Uterus (tissue), 4 donors: ENCODE measurements around the gene SIRT3. TPM values are rescaled to one million over a fixed set of nuclear protein-coding genes. Genes with fewer than 3 reads are reported as not detected.

Source experiments
- DNase-seq, 2 donors: peaks; one replicate each; pipeline ENCODE4 v3.0.0-alpha.2; 2019 to 2020
- H3K27ac ChIP-seq, 2 donors: fragments of 200-600 bp; sonication (generic); 1 replicate in 1 of 2; 2 replicates in 1 of 2; pipeline ENCODE4 v1.5.1; 2016 to 2018
- H3K27me3 ChIP-seq, 2 donors: fragments of 200-600 bp; sonication (generic); one replicate each; pipeline ENCODE4 v1.5.1; 2018 to 2019; ENCODE audit warnings: control low read depth in 1 of 2
- H3K36me3 ChIP-seq, 2 donors: fragments of 200-600 bp; sonication (generic); one replicate each; pipeline ENCODE4 v1.5.1; 2019; ENCODE audit warnings: control low read depth in 1 of 2
- H3K4me1 ChIP-seq, 2 donors: fragments of 200-600 bp; sonication (generic); one replicate each; pipeline ENCODE4 v1.5.1; 2018 to 2019; ENCODE audit warnings: control low read depth in 1 of 2
- H3K4me3 ChIP-seq, 2 donors: fragments of 200-600 bp; sonication (generic); 1 replicate in 1 of 2; 2 replicates in 1 of 2; pipeline ENCODE4 v1.5.1; 2018 to 2019; ENCODE audit warnings: mild to moderate bottlenecking in 1 of 2
- H3K9me3 ChIP-seq, 2 donors: fragments of 200-600 bp; sonication (generic); one replicate each; pipeline ENCODE4 v1.5.1; 2019; ENCODE audit warnings: control low read depth in 1 of 2
- CTCF ChIP-seq, 4 experiments: fragments of 200-600 bp in 2 of 4; fragments of 450-650 bp in 2 of 4; sonication (generic) in 2 of 4; IDR thresholded peaks; one replicate each; pipeline ENCODE4 v1.5.1; 2016 to 2019; ENCODE audit warnings: antibody characterized with exemption in 4 of 4, mild to moderate bottlenecking in 2 of 4, moderate library complexity in 1 of 4
- POLR2A ChIP-seq, 2 donors: fragments of 450-650 bp; IDR thresholded peaks; one replicate each; pipeline ENCODE4 v1.6.1; 2016; ENCODE audit warnings: antibody characterized with exemption in 2 of 2, mild to moderate bottlenecking in 1 of 2, moderate library complexity in 1 of 2
- intact Hi-C: fragments of 100-400 bp; cut with DNase I; formaldehyde crosslinking; loops from one replicate; pipeline ENCODE4 v1.15.1; 2023; ENCODE audit warnings: low total_unique reads
- total RNA-seq, 4 donors: library from RNA; depleted of rRNA in 3 of 4; stranded (reverse); fragments of >200 nt in 3 of 4; gene quantifications; one replicate each; pipeline versions ENCODE4 v1.1.0 to v1.2.4, GENCODE V29; 2014 to 2023
- donor health status: DM: yes; HTN: yes; CAD: no.

SIRT3 gene
- total RNA-seq, 4 donors from 2014 or later, result 1.5 to 25.9 (median 9.8) TPM

GRCh38 chr11:207208-207862, 28.8 kb downstream of the SIRT3 start, which contains the start of the genes BET1L and RIC8A:
Gene BET1L, minus strand, starts transcription at chr11:207399. Its CDS starts 78 bp downstream, at chr11:207321.
Gene RIC8A, plus strand, starts transcription at chr11:207708. Its CDS starts 1,147 bp downstream, at chr11:208855.
- H3K4me1 ChIP-seq, result peaks cover 13 to 28% of the 10 kb centered on the region in 2 donors
- H3K4me3 ChIP-seq, result peak within 1 kb of the TSS; percentile 91 to 92
- no peaks in the 10 kb centered on the region for H3K9me3 ChIP-seq
- peak; percentile 96 to 98 for DNase-seq
- no peaks in the 10 kb centered on the region for H3K36me3 ChIP-seq
- intact Hi-C loops, result loop anchor here (10.0 kb wide), 1 partner anchor 167 kb away; no protein-coding TSS in a partner anchor
- H3K27me3 ChIP-seq, result no peaks in the 10 kb centered on the region
- TF ChIP-seq POLR2A (IDR thresholded peaks at IDR 0.05) (peak; percentile 90 to 93), CTCF (IDR thresholded peaks at IDR 0.05) (peak in 1 of 4 experiments; percentile 28)
- H3K27ac ChIP-seq, result peak within 1 kb of the TSS; percentile 89 to 94

- Histone ChIP-seq H3K4me3 (peak overlapping the region; percentile 91 to 92), H3K36me3 (no peaks in the 10 kb centered on the region), H3K27me3 (no peaks in the 10 kb centered on the region), H3K27ac (peak overlapping the region; percentile 89 to 94), H3K4me1 (peaks cover 13 to 28% of the 10 kb centered on the region in 2 donors), H3K9me3 (no peaks in the 10 kb centered on the region)
- TF ChIP-seq POLR2A (IDR thresholded peaks at IDR 0.05) (no peak), CTCF (IDR thresholded peaks at IDR 0.05) (no peak)
- intact Hi-C loops, result loop anchor here (10.0 kb wide), 1 partner anchor 168 kb away; no protein-coding TSS in a partner anchor
- DNase-seq, result peak in 1 of 2 donors; percentile 42
These were observed 29.5 kb downstream of the SIRT3 start for GRCh38 chr11:206526-207207.

GRCh38 chr11:206002-206384, 30.1 kb downstream of the SIRT3 start:
- DNase-seq, result peak in 1 of 2 donors; percentile 19
- H3K36me3 ChIP-seq, result no peaks in the 10 kb centered on the region
- H3K27me3 ChIP-seq, result no peaks in the 10 kb centered on the region
- intact Hi-C loops, result loop anchor here (10.0 kb wide), 1 partner anchor 169 kb away; no protein-coding TSS in a partner anchor
- peak overlapping the region; percentile 91 to 92 for H3K4me3 ChIP-seq
- TF ChIP-seq CTCF (IDR thresholded peaks at IDR 0.05) (no peak), POLR2A (IDR thresholded peaks at IDR 0.05) (no peak)
- H3K4me1 ChIP-seq, result peaks cover 13 to 26% of the 10 kb centered on the region in 2 donors
- no peaks in the 10 kb centered on the region for H3K9me3 ChIP-seq
- H3K27ac ChIP-seq, result peak overlapping the region; percentile 89 to 94

- Histone ChIP-seq H3K27me3 (no peaks in the 10 kb centered on the region), H3K27ac (peak overlapping the region in 1 of 2 donors; percentile 89), H3K4me3 (peak overlapping the region; percentile 91 to 92), H3K36me3 (no peaks in the 10 kb centered on the region), H3K4me1 (peaks cover 10 to 22% of the 10 kb centered on the region in 2 donors), H3K9me3 (no peaks in the 10 kb centered on the region)
- peak in 1 of 2 donors; percentile 13 for DNase-seq
- no peak for TF ChIP-seq CTCF (IDR thresholded peaks at IDR 0.05)
- intact Hi-C loops, result loop anchor here (10.0 kb wide), 1 partner anchor 169 kb away; no protein-coding TSS in a partner anchor
These were observed 30.7 kb downstream of the SIRT3 start for GRCh38 chr11:205221-206001.
